GM21367 (cell line): Measurements from ENCODE around the gene NUDT7.

Experiments
- ATAC-seq: cut with Tn5 transposase; IDR thresholded peaks from one replicate; pipeline ENCODE4 v1.9.1; 2021; ENCODE audit not compliant: unreplicated experiment

Gene NUDT7

DNA sequence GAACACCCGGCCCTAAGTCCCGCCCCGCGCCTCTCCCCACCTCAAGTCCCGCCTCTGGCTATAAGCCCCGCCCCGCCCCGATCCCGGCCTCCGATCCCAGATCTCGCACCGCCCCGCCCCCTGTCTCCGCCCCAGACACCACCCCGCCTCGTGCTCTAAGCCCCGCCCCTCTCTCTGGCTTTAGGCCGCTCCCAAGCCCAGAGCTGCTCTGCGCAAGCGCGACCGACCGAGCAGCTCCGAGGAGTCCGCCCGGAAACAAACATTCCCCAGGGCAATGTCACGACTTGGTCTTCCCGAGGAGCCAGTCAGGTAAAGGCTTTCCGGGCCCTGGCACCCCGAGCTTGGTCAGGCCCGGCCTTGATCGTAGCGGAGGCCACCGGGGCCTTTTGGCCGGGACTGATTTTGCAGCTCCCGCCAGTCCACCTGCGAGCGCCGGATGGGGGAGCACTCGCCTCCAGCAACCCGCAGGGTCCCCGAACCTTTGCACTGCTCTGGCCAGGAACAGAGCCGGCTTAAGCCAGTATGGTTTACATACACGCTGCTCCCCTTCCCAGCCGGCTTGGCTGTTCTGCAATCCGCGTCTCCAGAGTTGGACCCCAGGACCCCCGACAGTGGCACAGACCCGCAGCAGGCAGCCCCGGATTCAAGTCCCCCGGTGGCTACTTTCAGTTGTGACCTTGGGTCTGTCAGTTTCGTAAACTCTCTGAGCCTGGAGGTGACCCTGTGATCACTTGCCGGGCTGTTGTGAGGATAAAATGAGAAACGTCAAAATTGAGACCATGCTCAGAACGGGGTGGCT lies at the start of gene NUDT7:
TSS of gene NUDT7 (plus strand) at position 206 of the 799 bp plus-strand sequence. CDS start at position 275, 69 bp downstream.
- peak; percentile 84 for ATAC-seq

DNA sequence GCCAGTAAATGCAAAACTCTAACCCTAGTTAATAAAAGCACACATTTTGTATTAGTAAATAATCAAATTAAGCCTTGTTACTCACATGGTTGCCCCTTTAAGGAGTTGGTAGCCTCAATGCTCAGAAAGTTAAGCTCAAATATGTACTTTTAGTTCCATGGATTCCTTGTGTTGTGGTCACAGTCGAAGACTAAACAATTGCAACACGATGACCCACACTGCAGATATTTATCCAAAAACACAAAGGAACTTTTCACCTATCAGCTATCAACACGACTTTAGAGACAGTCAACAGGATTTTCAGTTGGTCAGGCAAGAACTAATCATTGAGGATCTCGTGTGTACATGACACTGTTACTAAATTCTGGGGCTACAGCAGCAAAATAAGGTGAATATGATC lies 47.4 kb upstream of the NUDT7 start:
- no peak for ATAC-seq

DNA sequence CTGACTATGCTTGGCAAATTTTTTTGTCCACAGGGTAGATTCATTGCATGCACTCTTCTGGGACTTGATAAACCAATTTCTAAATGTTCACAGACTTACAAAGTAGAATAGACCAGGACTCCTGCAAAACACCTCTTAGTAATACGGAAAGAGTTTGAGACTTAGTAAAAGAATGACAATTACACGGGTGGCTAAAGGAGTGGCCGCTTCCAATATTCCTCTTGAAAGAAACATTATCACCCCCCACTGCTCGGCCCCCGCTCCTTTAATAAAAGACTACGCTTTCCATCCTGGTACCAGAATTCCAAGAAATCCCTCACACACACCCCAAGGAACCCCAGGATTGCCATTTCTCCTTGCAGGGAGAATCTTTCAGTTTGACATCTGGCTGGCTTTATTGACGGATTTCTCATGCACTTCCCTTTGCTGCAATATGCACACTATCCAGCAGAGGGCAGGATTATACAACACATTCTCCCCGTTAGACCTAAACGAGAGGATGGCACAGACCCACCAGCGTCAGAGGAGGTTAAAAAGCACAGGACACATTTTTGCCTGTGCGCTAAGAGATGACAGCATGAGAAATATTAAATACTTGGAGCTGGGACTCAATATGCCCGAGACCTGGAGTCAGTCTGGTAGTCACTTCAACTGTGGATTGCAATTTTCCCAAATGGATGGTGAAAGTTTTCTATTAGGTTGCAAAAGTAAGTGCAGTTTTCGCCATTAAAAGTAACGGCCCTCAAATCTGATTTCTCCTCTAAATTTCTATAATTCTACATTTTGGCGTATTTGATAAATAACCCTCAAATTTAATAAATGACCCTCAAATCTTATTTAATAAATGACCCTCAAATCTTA lies 46.6 kb upstream of the NUDT7 start:
- peak; percentile 83 for ATAC-seq

DNA sequence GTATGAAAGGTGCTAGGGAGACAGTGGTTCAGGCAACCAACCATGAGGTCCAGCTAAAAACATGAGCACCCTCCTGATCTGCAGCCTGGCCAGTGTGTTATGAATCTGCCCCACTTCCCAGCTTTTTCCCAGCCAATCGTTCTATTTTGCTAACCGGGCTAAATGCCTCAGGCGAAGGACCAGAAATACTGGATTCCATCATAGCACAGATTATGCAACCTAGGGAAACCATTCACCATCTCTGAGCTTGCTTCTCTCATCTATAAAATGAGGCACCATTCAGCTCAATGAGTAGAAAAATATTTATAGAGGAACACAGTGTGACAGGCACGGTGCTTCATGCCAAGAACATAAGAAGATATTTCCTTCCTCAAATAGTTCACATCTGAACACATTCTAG lies 45.2 kb upstream of the NUDT7 start:
- ATAC-seq: no peak

DNA sequence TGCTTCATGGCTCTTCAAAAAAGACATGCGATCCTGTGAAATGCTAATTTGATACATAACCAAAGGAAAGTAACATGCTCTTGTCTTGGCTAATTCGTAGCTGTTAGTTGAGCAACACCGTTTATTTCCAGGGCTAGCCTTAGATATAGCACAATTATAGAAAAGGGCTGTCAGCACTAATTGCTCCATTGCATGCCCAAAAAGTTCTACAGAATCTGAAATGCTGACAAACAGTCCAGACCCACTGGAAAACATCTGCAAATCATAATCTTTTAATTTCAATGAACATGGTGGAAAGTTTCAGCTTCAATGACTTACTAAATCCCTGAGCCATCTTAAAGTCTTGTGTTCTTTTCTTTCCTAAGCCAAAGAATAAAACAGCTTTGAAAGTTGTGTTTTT lies 42.9 kb upstream of the NUDT7 start:
- ATAC-seq: no peak

DNA sequence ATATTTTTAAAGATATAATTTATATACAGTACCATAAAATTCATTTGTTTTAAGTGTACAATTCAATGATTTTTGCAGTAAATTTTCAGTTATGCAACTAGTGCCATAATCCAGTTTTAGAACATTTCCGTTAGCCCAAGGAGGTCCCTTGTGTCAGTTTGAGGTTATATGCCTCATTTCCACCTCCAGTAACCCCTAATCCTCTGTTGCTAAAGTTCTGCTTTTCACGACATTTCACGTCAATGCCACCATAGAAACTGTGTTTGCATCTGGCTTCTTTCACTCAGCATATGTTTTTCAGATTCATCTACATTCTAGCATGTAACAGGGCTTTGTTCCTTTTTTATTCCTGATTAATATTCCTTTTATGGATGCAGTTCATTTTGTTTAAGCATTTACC lies 42.4 kb upstream of the NUDT7 start:
- no peak for ATAC-seq

DNA sequence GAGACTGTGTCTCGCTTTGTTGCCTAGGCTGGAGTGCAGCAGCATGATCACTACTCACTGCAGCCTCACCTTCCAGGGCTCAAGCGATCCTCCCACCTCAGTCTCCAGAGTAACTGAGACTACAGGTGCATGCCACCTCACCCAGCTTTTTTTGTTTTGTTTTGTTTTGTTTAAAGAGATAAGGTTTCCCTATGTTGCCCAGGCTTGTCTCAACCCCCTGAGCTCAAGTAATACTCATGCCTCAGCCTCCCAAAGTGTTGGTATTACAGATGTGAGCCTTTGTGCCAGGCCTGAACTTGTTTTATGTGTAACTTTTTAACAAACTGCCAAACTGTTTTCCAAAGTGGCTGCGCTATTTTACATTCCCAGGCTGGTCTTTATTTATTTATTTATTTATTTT lies 41.8 kb upstream of the NUDT7 start:
- no peak for ATAC-seq

DNA sequence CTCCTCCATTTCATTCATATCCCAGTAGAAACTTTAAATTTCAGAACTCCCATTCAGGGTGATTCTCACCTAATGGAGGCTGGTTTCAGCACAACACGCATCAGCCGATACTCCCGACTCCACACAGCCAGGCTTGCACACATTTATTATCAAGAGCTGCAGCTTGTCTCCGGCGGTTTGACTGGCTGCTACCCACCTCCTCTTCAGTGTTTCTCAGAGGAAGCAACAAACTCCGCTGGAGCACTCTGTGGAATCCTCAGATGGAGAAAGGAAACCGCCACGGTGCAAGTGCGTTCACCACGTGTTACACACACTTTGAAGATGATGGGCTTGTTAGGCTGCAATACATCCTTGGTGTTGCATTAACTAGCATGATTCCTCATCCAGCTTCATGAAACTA lies 39.7 kb upstream of the NUDT7 start:
- no peak for ATAC-seq

DNA sequence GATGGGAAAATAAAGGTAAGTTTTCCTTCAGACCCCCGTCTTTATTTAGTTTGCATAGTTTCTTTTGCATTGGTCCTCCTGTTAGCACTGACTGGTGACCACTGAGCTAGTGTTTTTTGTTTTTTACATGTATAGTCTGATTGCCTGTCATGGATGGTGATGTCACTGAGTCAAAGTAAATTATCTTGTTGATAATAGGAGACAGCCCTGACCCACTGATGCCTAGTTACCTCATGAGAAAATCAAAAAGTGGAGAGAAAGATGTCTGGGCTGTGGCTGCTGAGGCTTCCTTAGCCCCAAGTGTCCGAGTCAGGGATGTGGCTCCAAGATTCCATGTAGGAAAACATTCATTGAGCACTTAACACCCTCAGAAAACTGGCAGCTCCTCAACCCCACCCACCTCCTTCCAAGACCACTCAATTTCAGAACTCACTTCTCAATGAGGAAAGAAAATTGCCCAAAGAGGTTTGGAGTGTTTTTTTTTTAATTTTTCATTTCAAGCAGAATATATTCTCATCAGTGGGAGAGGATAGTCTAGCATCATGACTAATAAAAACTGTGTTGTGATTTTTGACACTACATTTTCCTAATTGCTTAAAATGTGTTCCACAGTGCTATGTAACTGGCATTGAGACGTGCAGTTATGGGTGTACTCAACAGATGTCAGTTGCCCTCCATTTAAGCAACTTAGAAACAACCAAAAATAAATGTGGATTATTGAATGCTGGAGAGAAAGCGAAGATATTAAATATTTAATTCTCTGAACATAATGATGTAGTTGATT lies 38.7 kb upstream of the NUDT7 start:
- ATAC-seq: no peak

DNA sequence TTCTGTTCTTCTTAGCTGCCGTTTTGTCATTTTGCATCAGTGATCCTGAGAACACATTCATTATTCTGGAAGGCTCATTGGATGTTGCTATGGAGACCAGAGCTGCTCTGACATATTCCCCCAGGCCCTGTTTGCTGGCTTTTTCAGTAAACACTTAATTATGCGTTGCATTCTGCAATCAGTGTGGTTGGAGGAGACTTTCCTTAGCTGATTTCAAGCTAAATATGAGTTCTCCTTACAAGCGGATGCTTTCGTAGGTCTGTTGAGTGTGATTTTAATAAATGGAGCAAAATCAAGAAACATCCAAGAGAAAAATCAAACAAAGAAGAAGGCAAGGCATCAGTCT lies 38.2 kb upstream of the NUDT7 start:
- no peak for ATAC-seq

DNA sequence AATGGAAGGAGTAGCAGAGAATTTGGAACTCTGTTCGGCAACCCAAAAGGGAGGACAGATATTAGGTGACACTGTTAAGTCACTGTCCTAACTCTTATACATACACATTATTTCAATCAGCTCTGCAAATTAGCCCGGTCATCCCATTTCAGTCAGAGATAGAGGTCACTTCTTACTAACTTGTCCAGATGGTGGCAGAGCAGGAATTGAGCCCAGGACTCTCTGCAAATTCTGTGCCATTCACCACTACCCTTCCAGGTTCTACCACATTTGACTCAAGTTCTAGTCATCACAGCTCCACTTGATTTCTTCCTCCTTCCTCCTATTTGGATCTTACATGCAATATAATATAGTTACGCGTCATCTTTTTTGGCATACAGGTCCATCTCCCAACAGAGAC lies 35.9 kb upstream of the NUDT7 start:
- no peak for ATAC-seq

DNA sequence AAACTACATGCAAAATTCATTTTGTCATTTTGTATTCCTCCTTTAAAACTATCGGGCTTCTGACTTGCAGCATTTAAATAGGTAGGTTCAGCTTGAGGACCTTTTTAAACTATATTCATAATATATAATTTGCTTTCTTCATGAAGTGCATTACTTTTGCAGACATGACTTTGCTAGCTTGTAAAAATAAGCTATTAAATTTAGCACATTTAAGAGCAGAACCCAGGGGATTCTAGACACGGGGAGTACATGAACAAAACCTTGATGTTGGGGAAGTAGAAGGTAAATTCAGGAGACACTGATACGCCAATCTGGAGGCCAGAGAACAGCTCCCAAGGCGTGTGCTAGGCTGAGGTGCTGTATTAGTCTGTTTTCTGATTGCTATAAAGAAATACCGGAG lies 32.3 kb upstream of the NUDT7 start:
- no peak for ATAC-seq

DNA sequence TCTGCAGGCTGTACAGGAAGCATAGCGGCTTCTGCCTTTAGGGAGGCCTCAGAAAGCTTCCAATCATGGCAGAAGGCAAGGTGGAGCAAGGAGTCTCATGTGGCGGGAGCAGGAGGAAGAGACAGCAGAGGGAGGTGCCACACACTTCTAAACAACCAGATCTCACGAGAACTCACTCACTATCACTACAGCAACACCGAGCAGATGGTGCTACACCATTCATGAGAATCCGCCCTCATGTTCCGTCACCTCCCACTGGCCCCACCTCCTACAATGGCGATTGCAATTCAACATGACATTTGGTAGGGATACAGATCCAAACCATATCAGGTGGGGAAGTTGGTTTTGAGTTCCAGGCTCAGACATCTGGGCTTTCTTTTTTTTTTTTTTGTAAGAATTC lies 31.9 kb upstream of the NUDT7 start:
- ATAC-seq: no peak

DNA sequence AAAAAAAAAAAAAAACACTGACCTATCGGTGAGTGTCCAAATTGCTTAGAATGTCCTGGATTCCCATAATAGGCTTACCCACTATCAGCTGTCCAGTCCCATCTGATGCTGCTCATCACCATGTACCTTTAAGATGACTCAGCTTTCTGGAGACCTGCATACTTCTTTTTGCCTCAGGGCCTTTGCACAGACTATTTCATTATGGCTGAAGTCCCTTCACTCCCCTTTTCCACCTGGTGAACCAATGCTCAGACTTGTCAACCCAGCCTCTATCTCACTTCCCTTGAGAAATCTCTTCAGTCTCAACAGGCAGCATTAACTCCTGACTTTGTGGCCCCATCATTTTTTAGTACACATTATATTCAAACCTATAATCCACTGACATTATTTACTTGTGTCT lies 29.7 kb upstream of the NUDT7 start:
- no peak for ATAC-seq

DNA sequence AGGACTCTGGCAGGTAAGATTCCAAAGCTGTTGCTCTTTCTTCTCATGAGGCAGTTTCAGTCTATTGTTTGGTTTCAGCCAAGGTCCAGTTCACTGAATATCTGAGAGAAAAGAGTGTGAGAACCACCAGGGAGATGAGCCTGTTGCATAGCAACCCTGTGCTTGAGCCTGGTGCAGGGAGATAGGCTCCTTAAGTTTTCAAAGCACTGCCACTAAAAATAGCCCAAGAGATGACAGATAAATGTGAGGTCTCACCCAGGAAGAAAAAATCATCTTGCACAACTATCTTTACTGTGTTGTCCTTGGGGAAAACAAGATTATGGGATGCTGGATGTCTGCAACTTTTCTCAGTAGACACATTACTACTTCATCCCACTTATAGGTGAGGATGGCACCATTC lies 26.2 kb upstream of the NUDT7 start:
- ATAC-seq: no peak

DNA sequence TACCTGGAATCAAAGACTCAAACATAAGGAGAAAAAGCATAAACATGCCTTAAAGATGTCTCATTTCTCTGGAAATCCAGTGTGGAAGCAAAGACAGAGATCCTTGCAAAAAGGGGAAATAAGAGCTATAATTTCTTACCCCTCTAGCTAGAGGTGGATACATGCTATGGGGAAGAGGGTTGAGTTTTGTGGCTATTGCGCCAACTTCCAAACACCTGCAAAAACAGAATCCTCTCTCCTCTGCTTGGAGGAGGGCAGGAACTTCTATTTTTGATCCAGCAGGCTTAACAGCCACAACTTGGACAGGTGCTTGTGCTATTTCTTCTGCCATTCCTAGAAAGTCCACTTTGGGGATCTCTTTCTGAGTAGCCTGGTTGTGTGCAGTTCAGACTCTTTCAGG lies 21.5 kb upstream of the NUDT7 start:
- ATAC-seq: no peak

DNA sequence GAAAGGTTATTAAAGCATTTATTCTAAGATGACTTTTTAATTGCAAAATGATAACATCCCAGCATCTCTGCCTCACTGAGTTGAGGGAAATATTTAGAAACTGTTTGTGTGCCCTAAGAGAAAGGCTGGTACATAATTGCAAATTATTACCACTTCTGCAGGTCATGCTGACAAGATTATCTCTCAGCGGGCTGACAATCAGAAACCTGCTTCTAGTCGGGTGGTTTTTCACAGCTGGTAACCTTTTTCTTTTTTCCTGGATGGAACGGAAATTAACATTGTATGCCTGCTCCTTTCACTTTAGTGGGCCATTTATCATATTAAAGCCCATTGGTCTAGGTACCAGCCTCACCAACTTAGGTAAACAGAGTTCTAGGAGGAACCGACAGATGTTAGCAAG lies 17.0 kb upstream of the NUDT7 start:
- no peak for ATAC-seq

DNA sequence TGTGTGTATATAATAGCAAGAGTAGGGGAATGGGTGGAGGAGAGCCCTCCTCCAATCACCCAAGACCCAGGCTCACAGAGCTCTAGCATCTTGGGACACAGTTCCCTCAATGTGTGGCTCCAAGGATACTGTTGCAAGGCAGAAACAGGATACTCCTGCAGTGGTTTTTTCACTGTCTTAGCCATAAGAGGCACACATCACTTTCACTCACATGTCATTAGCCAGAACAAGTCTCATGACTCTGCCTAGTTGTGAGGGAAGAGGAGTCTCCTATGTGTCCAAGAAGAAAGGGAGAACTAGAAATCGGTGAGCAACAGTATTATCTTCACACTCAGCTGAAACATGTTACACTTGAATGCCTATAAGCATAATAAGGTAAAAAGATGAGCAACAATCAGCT lies 11.1 kb upstream of the NUDT7 start:
- no peak for ATAC-seq

DNA sequence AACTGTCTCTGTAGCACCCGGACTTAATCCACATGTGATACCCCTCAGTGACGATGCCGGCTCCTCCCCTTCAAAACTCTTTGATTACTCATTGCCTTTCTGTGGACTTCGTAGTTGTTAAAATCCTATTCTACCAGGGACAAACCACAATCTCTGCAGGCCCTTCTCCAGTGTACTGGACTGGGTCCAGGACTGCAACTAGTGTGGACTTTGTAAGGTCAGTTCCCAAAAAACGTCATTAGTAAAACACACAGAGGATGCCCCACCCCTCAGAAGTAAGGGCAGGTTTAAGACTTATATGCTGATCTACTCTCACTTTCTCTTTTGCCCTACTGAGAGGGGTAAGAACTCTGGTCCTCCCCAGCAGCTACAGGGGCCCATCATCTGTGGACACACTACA lies 10.5 kb upstream of the NUDT7 start:
- ATAC-seq: no peak

DNA sequence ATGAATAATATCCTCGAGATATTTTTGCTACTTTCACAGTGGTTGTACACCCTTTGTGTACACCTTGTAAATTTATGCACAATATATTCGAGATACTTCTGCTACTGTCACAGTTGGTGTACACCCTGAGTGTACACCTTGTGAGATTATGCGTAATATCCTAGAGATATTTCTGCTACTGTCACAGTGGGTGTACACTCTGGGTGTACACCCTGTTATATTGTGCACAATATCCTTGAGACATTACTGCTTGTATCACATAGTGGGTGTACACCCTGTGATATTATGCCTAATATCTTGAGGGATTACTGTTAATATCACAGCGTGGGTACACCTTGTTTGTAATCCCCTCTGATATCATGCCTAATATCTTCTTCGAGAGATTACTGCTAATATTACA lies 7.2 kb upstream of the NUDT7 start:
- no peak for ATAC-seq

DNA sequence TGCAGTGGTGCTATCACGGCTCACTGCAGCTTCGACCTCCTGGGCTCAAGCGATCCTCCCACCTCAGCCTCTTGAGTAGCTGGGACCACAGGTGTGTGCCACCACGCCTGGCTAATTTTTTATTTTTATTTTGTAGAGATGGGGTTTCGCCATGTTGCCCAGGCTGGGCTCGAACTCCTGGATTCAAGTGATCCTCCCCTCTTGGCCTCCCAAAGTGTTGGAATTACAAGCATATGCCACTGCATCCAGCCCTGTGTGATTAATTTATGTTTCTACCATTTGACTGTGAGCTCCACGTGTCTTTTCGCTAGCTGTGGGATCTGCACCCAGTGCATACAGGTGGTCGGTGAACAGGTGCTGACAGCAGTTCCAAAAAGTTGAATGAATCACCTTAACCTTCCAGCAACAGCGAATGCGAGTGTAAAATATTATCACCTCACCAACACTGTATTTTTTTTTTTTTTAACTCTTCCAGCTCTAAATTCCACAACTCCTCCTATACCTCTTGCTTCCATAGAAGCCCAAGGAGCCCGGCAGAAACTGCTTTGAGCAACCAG lies 484 bp upstream of the NUDT7 start:
- peak; percentile 19 for ATAC-seq
